Inferior parietal cortex (tissue), 1 donor: ENCODE data around the gene TM4SF5.

Experiments used
- DNase-seq: peaks from one replicate; pipeline ENCODE4 v3.0.0-alpha.2; 2016; ENCODE audit errors: extremely low spot score

Gene TM4SF5, protein sequence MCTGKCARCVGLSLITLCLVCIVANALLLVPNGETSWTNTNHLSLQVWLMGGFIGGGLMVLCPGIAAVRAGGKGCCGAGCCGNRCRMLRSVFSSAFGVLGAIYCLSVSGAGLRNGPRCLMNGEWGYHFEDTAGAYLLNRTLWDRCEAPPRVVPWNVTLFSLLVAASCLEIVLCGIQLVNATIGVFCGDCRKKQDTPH

GRCh38 chr17:4771519-4772234 is at the start of gene TM4SF5:
TM4SF5 (plus strand) TSS chr17:4771886; CDS start chr17:4771923, 37 bp downstream.
- no peak for DNase-seq

GRCh38 chr17:4722678-4723240 is 48.9 kb upstream of the TM4SF5 start:
- DNase-seq: no peak

GRCh38 chr17:4724650-4725049 is 47.0 kb upstream of the TM4SF5 start:
- no peak for DNase-seq

DNA sequence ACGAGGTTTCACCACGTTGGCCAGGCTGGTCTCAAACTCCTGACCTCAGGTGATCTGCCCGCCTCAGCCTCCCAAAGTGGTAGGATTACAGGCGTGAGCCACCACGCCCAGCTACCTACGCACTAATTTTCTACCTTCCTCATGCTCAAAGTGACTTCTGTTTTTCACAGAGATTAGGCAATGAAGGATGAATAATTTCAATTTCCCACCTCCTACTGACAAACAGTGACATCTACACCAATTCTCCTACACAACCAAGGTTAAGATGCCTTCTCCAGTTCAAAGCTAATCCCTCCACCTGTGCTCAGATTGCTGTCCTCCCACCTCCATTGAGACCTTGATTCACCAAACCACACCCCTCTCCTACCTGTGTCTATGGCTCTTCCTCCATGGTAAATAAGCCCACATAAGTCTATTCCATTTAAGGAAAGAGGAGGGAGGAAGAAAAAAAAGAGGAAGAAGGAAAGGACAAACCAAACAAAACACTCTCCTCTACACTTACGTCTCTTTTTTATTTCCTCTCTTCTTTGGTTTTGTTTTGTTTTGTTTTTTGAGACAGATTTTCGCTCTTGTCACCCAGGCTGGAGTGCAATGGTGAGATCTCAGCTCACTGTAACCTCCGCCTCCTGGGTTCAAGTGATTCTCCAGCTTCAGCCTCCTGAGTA is 45.9 kb upstream of the TM4SF5 start:
- no peak for DNase-seq

- DNase-seq: no peak
These were observed 43.6 kb upstream of the TM4SF5 start for GRCh38 chr17:4728124-4728523.

- no peak for DNase-seq
These were observed 38.6 kb upstream of the TM4SF5 start for GRCh38 chr17:4733073-4733531.

- no peak for DNase-seq
These were observed 36.7 kb upstream of the TM4SF5 start for GRCh38 chr17:4734857-4735475.

- DNase-seq: no peak
These were observed 35.6 kb upstream of the TM4SF5 start for GRCh38 chr17:4735876-4736651.

- DNase-seq: no peak
These were observed 33.3 kb upstream of the TM4SF5 start for GRCh38 chr17:4738136-4739121.

DNA sequence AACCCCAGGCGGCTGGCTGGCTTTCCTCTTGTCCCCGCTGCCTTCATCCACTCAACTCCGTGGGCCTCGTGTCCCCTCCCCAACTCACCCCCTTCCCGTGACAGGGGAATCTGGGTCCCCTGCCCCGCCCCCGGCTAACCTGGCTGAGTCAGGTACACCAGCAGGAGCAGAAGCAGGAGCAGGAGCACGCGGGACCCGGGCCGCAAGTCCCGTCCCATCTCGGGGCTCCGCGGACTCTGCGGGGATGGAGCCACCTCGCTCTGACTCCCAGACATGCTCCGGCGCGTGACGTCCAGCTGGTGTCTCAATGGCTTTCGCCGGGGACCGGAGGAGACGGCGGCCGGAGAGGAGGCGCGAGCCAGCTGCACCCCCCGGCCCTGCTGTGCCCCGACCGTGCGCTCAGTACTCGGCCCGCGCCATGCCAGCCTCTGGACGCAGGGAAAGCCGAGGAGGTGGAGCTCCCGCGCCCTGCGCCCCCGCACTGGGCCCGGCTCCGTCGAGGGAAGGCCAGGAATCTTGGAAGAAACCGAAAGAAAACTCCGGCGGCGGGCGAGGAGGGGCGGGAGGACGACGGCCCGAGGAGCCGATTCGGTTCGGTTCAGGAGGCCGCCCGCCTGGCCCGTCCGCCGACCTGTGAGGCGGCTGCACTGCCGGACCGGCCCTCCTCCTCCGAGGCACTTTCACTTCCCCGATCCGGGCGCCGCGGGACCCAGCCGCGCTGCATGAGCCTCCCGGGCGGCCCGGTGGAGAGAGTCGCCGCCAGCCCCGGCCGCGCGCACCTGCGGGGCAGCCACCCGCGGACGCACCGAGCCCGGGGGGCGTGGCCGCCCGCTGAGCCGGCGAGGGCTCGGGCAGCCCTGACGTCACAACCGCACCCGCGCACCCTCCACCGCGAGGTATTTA is 32.3 kb upstream of the TM4SF5 start, which contains the start of the genes CXCL16 and ZMYND15:
Gene CXCL16 (minus strand): TSS at position 807 of the 903 bp plus-strand sequence. CDS start 589 bp downstream, at position 218.
Gene ZMYND15 (plus strand): TSS at position 712 of the 903 bp plus-strand sequence. CDS start 716 bp downstream, outside the sequence.
- DNase-seq: no peak

- DNase-seq: no peak
These were observed 31.7 kb upstream of the TM4SF5 start for GRCh38 chr17:4740025-4740351.

DNA sequence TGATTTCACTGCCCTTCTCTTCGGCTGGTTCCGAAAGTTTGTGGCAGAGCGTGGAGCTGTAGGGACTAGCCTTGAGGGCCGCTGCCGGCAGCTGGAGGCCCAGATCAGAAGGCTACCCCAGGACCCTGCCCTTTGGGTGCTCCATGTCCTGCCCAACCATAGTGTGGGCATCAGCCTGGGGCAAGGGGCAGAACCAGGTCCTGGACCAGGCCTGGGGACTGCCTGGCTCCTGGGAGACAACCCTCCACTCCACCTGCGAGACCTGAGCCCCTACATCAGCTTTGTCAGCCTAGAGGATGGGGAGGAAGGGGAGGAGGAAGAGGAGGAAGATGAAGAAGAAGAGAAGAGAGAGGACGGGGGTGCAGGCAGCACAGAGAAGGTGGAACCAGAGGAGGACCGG is 31.1 kb upstream of the TM4SF5 start:
- no peak for DNase-seq

GRCh38 chr17:4741544-4741943 is 30.1 kb upstream of the TM4SF5 start:
- DNase-seq: no peak

DNA sequence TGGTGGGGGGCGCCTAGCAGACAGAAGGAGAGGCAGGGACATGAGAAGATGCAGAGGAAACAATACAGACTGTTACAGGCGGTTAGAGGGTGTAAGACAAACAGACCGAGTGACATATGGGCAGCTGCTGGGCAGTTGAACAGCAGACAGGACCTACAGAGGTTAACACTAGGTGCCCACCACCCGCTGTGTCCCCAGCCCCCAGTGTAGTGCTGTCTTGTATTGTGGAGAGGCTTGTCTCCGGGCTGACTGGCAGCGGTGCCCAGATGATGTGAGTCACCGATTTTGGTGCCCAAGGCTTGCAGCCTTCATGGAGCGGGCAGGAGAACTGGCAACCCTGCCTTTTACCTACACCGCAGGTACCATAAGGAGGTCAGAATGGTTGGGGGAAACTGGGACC is 29.6 kb upstream of the TM4SF5 start:
- DNase-seq: no peak

- DNase-seq: no peak
These were observed 29.1 kb upstream of the TM4SF5 start for GRCh38 chr17:4742629-4743028.

GRCh38 chr17:4743216-4743615 is 28.5 kb upstream of the TM4SF5 start:
- DNase-seq: no peak

DNA sequence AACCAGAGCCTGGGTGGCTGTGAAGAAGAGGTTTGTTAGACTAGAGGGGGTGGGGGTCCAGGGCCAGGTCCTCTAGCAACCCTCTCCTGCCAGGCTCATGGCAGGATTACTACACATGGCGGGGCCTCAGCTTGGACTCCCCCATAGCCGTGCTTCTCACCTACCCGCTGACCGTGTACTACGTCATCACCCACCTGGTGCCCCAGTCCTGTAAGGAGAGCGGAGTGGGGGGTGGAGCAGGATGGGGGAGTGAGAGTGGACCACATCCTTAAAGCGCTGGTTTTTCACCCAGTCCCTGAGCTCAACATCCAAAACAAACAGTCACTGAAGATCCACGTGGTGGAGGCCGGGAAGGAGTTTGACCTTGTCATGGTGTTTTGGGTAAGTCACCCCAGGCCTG is 27.8 kb upstream of the TM4SF5 start:
- DNase-seq: no peak

DNA sequence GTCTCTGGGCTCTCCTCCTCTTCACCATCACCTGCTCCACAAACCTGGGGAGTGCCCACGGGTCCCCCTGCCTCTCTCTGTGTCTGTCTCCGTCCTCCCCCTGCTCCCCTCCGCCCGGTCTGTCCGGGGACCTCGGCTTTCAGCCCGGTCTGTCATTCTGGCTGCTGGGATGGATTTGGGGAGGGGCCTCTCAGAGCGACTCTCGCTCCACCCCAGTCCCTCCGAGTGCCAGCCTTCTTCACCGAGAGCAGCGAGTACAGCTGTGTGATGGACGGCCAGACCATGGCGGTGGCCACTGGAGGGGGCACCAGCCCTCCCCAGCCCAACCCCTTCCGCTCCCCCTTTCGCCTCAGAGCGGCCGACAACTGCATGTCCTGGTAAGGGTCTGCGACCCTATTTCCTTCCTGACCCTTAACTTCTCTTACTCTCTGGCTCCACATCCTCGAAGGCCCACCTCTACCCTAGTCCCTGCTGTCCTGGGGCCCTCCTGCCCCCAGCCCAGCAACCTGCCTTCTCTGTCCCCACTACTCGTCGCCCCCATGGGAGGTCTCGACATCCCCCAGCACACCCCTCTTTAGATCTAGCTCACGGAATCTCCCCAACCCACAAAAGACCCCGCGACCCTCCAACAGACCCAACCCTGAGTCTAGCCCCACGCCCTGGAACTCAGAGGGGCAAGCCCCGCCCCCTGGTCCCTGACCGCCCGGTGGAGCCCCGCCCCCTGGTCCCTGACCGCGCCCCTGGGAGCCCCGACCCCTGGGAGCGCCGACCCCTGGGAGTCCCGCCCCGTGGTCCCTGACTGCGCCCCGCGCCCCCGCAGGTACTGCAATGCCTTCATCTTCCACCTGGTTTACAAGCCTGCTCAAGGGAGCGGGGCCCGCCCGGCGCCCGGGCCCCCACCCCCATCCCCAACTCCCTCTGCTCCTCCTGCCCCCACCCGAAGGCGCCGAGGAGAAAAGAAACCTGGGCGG is 26.4 kb upstream of the TM4SF5 start:
- DNase-seq: no peak
